ENCODE data around the gene DSCAML1.

Gene DSCAML1

DNA sequence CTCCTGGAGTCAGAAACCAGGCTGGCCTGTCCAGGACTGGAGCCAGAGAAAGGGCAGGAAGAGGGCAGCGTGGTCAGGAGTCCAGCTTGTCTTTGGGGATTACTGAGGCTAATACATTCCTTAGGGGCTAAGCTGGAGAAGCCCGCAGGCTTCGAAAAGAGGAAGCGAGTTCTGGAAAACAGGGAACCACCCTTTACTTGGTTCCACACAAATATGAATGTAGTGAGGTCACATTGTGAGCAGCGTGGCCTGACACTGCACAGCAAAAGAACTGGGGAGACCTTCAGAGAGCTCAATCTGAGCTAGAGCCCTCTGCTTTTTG, 337.1 kb downstream of the DSCAML1 start:
- Histone ChIP-seq H3K4me3 (ENCODE audit: low read length in 2 of 2) (no peak overlapping the region), H4K8ac (ENCODE audit: low read depth, low read length) (no peak overlapping the region), H2BK120ac (ENCODE audit: low read depth, low read length) (no peak overlapping the region), H3K14ac (ENCODE audit: low read length) (no peak overlapping the region), H4K91ac (ENCODE audit: low read depth, low read length, poor library complexity) (no peak overlapping the region), H3K36me3 (replicated peaks in 1 of 2; ENCODE audit: control insufficient read depth in 2 of 2, insufficient read depth in 2 of 2, low read length in 2 of 2) (no peaks in the 10 kb centered on the region), H3K23ac (ENCODE audit: low read depth, low read length, poor library complexity) (no peak overlapping the region), H3K79me1 (ENCODE audit: low read depth, low read length) (no peaks in the 10 kb centered on the region), H2AFZ (ENCODE audit: low read length) (no peak overlapping the region), H3K4ac (ENCODE audit: low read length) (no peak overlapping the region), H3K27ac (replicated peaks; ENCODE audit: low read length) (no peak overlapping the region), H2AK5ac (ENCODE audit: low read depth, low read length) (peak overlapping the region; percentile 30), H3K9me3 (replicated peaks in 1 of 2; ENCODE audit: control insufficient read depth in 2 of 2, insufficient read depth in 1 of 2, low read depth in 1 of 2, low read length in 2 of 2) (no peaks in the 10 kb centered on the region), H2BK5ac (ENCODE audit: low read length) (no peak overlapping the region), H3K18ac (ENCODE audit: low read length) (peak overlapping the region; percentile 23), H3K4me1 (ENCODE audit: control insufficient read depth in 2 of 2, insufficient read depth in 1 of 2, low read depth in 1 of 2, low read length in 2 of 2) (peaks cover 0 to 3% of the 10 kb centered on the region in 2 donors), H2BK12ac (ENCODE audit: low read length) (no peak overlapping the region), H3K9ac (ENCODE audit: low read depth, low read length, poor library complexity) (no peak overlapping the region), H3K27me3 (ENCODE audit: control insufficient read depth in 3 of 3, insufficient read depth in 3 of 3, low read depth in 1 of 3, low read length in 3 of 3) (peaks cover 0 to 59% (median 0%) of the 10 kb centered on the region in 3 experiments), H2BK15ac (ENCODE audit: low read length) (no peak overlapping the region), H3K4me2 (ENCODE audit: insufficient read depth, low read length, poor library complexity, severe bottlenecking) (no peak overlapping the region)
- no CpG with 5 or more reads among the region's 5 CpGs for WGBS, 2 donors (ENCODE audit: extremely low coverage in 2 of 2, insufficient read length in 2 of 2, insufficient replicate concordance in 1 of 2)
- no peak for DNase-seq (ENCODE audit: low spot score)

DNA sequence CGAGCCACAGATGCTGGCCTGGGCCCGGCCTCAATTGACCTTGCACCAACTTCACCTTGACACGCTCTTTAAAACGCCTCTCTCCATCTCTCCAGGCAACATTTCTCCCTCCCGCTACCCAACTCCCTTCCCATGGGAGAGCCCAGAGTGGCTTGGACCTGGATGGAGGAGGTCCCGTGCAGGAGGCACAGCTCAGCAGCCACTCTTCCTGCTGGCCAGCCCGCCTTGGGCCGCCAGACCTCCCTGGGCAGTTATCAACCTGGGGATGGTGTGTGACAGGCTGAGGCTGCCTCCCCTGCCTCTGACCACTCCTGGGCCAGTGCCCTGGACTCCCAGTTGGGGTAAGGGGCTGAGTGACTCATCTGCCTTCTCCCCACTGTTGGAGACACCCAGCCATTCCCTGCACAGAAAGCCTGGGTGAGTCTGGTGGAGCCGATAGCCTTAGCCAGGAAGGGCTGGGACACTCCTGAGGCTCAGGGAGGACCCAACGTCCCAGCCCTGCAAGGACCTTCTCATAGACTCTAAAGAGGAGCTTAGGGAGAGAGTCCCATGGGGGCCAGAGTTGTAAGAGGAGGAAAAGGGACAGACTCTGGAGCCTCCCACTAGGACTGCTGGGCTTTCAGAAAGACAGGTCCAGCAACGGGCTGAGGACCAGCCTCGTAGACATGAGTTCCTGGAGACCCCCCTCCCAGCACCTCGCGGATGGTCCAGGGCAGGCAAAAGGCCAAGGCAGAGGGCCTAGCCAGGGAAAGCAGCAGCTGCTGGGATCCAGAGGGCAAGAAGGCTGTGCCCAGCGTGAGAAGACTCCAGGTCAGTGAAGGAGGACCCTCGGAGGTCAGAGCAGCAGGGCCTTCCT, 337.7 kb downstream of the DSCAML1 start:
- Histone ChIP-seq H3K4me3 (ENCODE audit: low read length in 2 of 2) (no peak overlapping the region), H3K27me3 (ENCODE audit: control insufficient read depth in 3 of 3, insufficient read depth in 3 of 3, low read depth in 1 of 3, low read length in 3 of 3) (peaks cover 0 to 53% (median 0%) of the 10 kb centered on the region in 3 experiments), H4K8ac (ENCODE audit: low read depth, low read length) (peak overlapping the region; percentile 83), H3K36me3 (replicated peaks in 1 of 2; ENCODE audit: control insufficient read depth in 2 of 2, insufficient read depth in 2 of 2, low read length in 2 of 2) (no peaks in the 10 kb centered on the region), H3K23ac (ENCODE audit: low read depth, low read length, poor library complexity) (peak overlapping the region; percentile 11), H3K4me2 (ENCODE audit: insufficient read depth, low read length, poor library complexity, severe bottlenecking) (no peak overlapping the region), H3K4me1 (ENCODE audit: control insufficient read depth in 2 of 2, insufficient read depth in 1 of 2, low read depth in 1 of 2, low read length in 2 of 2) (peaks cover 0 to 3% of the 10 kb centered on the region in 2 donors), H2BK15ac (ENCODE audit: low read length) (no peak overlapping the region), H3K14ac (ENCODE audit: low read length) (no peak overlapping the region), H3K4ac (ENCODE audit: low read length) (no peak overlapping the region), H2BK12ac (ENCODE audit: low read length) (peak overlapping the region; percentile 80), H2BK5ac (ENCODE audit: low read length) (no peak overlapping the region), H2BK120ac (ENCODE audit: low read depth, low read length) (no peak overlapping the region), H3K79me1 (ENCODE audit: low read depth, low read length) (no peaks in the 10 kb centered on the region), H3K18ac (ENCODE audit: low read length) (peak overlapping the region; percentile 18), H2AK5ac (ENCODE audit: low read depth, low read length) (peak overlapping the region; percentile 30), H2AFZ (ENCODE audit: low read length) (no peak overlapping the region), H3K9ac (ENCODE audit: low read depth, low read length, poor library complexity) (no peak overlapping the region), H3K9me3 (replicated peaks in 1 of 2; ENCODE audit: control insufficient read depth in 2 of 2, insufficient read depth in 1 of 2, low read depth in 1 of 2, low read length in 2 of 2) (no peaks in the 10 kb centered on the region), H3K27ac (replicated peaks; ENCODE audit: low read length) (no peak overlapping the region), H4K91ac (ENCODE audit: low read depth, low read length, poor library complexity) (no peak overlapping the region)
- no CpG with 5 or more reads among the region's 16 CpGs for WGBS, 2 donors (ENCODE audit: extremely low coverage in 2 of 2, insufficient read length in 2 of 2, insufficient replicate concordance in 1 of 2)
- no peak for DNase-seq (ENCODE audit: low spot score)

DNA sequence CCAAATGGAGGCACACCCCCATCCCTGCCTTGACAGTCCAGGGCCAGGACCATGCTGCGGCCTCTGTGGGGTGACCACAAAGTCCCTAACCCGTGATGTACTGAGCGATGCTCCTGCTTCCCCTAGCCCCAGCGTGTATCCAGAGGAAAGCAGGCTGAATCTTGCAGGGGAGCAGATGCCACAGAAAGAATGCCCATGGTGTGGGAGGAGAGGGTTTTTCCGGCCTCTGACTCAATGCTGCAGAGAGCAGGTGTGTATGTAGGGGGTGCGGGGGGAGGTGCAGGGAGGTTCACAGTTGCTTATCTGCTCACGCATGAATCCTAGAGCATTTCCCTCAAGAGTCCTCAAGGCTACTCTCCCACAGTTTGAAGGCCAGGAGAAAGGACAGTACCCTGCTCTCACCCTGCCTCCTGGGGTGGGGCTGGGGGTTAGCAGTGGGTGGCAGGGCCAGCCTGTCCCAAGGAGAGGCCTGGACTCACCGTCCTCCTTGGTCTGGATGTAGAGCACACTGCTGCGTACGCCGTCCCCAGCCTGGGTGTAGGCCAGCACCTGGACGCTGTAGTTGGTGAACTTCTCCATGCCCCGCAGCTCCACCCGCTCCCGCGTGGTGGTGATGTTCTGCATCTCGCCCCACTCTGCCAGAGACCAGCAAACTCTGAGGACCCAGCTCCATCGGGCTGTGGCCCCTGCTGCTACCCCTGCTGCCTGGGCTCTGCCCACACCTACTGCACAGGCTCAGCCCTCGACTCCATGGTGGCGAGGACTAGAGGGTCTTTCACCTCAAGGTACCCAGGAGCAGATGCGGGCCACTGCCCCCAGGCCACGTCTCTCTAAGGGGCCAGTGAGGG, 338.5 kb downstream of the DSCAML1 start:
- H3K36me3 ChIP-seq (replicated peaks in 1 of 2; ENCODE audit: control insufficient read depth in 2 of 2, insufficient read depth in 2 of 2, low read length in 2 of 2), result no peaks in the 10 kb centered on the region
- H2BK120ac ChIP-seq (ENCODE audit: low read depth, low read length), result no peak overlapping the region
- peaks cover 0 to 3% of the 10 kb centered on the region in 2 donors for H3K4me1 ChIP-seq (ENCODE audit: control insufficient read depth in 2 of 2, insufficient read depth in 1 of 2, low read depth in 1 of 2, low read length in 2 of 2)
- H3K18ac ChIP-seq (ENCODE audit: low read length), result peak overlapping the region; percentile 67
- H3K27ac ChIP-seq (replicated peaks; ENCODE audit: low read length), result no peak overlapping the region
- no peak overlapping the region for H4K91ac ChIP-seq (ENCODE audit: low read depth, low read length, poor library complexity)
- H2BK12ac ChIP-seq (ENCODE audit: low read length), result peak overlapping the region; percentile 93
- WGBS, 2 donors (ENCODE audit: extremely low coverage in 2 of 2, insufficient read length in 2 of 2, insufficient replicate concordance in 1 of 2), result no CpG with 5 or more reads among the region's 22 CpGs
- peak overlapping the region; percentile 43 for H3K14ac ChIP-seq (ENCODE audit: low read length)
- no peak overlapping the region for H3K4me2 ChIP-seq (ENCODE audit: insufficient read depth, low read length, poor library complexity, severe bottlenecking)
- H3K23ac ChIP-seq (ENCODE audit: low read depth, low read length, poor library complexity), result peak overlapping the region; percentile 11
- peaks cover 0 to 46% (median 0%) of the 10 kb centered on the region in 3 experiments for H3K27me3 ChIP-seq (ENCODE audit: control insufficient read depth in 3 of 3, insufficient read depth in 3 of 3, low read depth in 1 of 3, low read length in 3 of 3)
- no peak overlapping the region for H2AFZ ChIP-seq (ENCODE audit: low read length)
- no peak overlapping the region for H2BK15ac ChIP-seq (ENCODE audit: low read length)
- no peak for DNase-seq (ENCODE audit: low spot score)
- no peaks in the 10 kb centered on the region for H3K79me1 ChIP-seq (ENCODE audit: low read depth, low read length)
- no peak overlapping the region for H3K9ac ChIP-seq (ENCODE audit: low read depth, low read length, poor library complexity)
- peak overlapping the region; percentile 62 for H2AK5ac ChIP-seq (ENCODE audit: low read depth, low read length)
- H3K9me3 ChIP-seq (replicated peaks in 1 of 2; ENCODE audit: control insufficient read depth in 2 of 2, insufficient read depth in 1 of 2, low read depth in 1 of 2, low read length in 2 of 2), result peaks cover 0 to 2% of the 10 kb centered on the region in 2 donors
- H3K4ac ChIP-seq (ENCODE audit: low read length), result no peak overlapping the region
- H4K8ac ChIP-seq (ENCODE audit: low read depth, low read length), result peak overlapping the region; percentile 83
- H3K4me3 ChIP-seq (ENCODE audit: low read length in 2 of 2), result no peak overlapping the region
- H2BK5ac ChIP-seq (ENCODE audit: low read length), result no peak overlapping the region

DNA sequence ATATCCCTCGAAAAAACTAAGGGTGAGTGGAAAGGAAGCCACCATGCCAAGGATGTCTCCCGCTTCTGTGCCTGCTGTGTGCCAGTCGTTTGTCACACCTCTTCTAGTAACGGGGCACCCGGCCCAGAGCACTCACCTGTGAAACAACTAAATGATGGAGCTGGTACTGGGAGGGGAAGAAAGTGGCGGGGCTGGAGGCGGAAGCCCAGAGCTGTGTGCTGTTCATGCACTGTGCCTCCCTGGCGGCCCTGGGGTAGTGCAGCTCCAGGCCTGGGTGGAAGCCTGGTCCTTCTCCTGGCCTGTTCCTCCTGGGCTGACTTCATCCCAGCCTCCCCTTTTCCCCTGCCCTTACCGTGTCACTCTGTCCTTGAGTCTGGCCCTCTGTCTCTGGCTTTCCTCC, 339.2 kb downstream of the DSCAML1 start:
- Histone ChIP-seq H3K27me3 (ENCODE audit: control insufficient read depth in 3 of 3, insufficient read depth in 3 of 3, low read depth in 1 of 3, low read length in 3 of 3) (peaks cover 0 to 39% (median 0%) of the 10 kb centered on the region in 3 experiments), H4K91ac (ENCODE audit: low read depth, low read length, poor library complexity) (no peak overlapping the region), H3K9ac (ENCODE audit: low read depth, low read length, poor library complexity) (no peak overlapping the region), H2BK12ac (ENCODE audit: low read length) (no peak overlapping the region), H3K14ac (ENCODE audit: low read length) (peak overlapping the region; percentile 43), H3K18ac (ENCODE audit: low read length) (peak overlapping the region; percentile 67), H2AFZ (ENCODE audit: low read length) (no peak overlapping the region), H2BK120ac (ENCODE audit: low read depth, low read length) (no peak overlapping the region), H3K23ac (ENCODE audit: low read depth, low read length, poor library complexity) (no peak overlapping the region), H2AK5ac (ENCODE audit: low read depth, low read length) (peak overlapping the region; percentile 17), H3K9me3 (replicated peaks in 1 of 2; ENCODE audit: control insufficient read depth in 2 of 2, insufficient read depth in 1 of 2, low read depth in 1 of 2, low read length in 2 of 2) (peaks cover 0 to 2% of the 10 kb centered on the region in 2 donors), H4K8ac (ENCODE audit: low read depth, low read length) (no peak overlapping the region), H3K27ac (replicated peaks; ENCODE audit: low read length) (no peak overlapping the region), H2BK15ac (ENCODE audit: low read length) (no peak overlapping the region), H3K4ac (ENCODE audit: low read length) (no peak overlapping the region), H3K79me1 (ENCODE audit: low read depth, low read length) (no peaks in the 10 kb centered on the region), H3K4me2 (ENCODE audit: insufficient read depth, low read length, poor library complexity, severe bottlenecking) (no peak overlapping the region), H2BK5ac (ENCODE audit: low read length) (no peak overlapping the region), H3K4me3 (ENCODE audit: low read length in 2 of 2) (no peak overlapping the region), H3K4me1 (ENCODE audit: control insufficient read depth in 2 of 2, insufficient read depth in 1 of 2, low read depth in 1 of 2, low read length in 2 of 2) (peaks cover 0 to 3% of the 10 kb centered on the region in 2 donors), H3K36me3 (replicated peaks in 1 of 2; ENCODE audit: control insufficient read depth in 2 of 2, insufficient read depth in 2 of 2, low read length in 2 of 2) (no peaks in the 10 kb centered on the region)
- DNase-seq (ENCODE audit: low spot score), result no peak
- whole genome bisulfite sequencing, 2 donors (ENCODE audit: extremely low coverage in 2 of 2, insufficient read length in 2 of 2, insufficient replicate concordance in 1 of 2), result no CpG with 5 or more reads among the region's 9 CpGs
